TTC549 (cell line): Measurements from ENCODE around the gene CDHR4.
"Not testable (repeated sequence)": the region's sequence is repeated elsewhere in the genome, so short reads cannot be mapped to it uniquely, and the experiment has no call there.

Experiments used
- FAIRE-seq: peaks from 2 replicates; lab custom pipeline; 2012; peaks lifted over from hg19 to GRCh38; lab: Jason Lieb, UNC

The CDHR4 gene

DNA sequence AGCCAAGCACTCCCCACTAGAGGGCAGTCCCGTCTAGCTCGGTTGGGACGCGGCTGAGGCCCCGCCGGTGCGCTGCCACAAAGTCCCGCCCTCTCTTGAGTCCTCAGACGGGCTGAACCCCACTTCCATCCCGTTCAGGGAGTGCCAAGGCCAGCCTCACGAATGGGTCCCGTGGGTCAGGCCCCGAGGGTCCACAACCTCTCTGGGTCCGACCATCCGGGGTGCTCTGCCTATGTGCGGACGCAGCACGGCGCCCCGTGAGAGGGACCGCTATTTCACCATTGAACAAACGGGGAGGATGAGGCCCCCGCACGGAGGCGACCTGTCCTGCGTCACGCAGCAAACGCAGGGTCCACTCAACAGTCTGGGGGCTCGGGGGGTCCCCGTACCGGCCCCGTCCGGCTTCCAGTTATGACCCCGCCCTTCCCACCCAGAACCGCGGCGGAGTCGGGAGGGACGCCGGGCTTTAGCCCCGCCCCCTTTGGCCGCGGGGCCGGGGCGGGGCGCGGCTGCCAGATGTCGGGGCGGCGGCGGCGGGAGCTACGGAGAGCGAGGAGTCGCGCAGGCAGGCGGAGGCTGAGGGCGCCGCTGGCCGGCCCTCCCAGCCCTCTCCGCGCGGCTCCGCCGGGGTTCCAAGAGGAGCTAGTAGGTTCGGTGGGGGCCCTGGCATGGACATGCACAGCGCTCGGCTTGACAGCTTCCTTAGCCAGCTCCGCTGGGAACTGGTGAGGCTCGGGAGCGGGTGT, 3.2 kb upstream of the CDHR4 start, which contains the start of gene INKA1:
INKA1 (plus strand) TSS at position 543 of the 746 bp plus-strand sequence; CDS start at position 675, 132 bp downstream.
- FAIRE-seq, result no peak

DNA sequence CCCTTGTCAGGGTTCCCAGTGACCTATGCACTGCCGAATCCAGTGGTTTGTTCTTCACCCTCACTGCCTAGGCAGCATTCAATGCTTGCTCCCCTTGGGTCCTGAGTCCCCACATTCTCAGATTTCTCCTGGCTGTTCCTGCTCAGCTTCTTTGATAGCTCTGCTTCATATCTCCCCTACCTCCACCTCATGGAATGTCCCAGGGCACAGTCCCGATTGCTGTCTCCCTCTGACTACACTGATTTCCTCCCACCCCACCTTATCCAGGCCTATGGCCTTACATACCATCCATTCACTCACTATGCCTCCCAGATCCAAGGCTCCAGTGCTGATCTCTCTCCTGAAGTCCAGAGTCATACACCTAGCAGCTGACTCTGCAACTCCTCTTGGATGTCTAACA, 1.5 kb upstream of the CDHR4 start:
- FAIRE-seq, result no peak

DNA sequence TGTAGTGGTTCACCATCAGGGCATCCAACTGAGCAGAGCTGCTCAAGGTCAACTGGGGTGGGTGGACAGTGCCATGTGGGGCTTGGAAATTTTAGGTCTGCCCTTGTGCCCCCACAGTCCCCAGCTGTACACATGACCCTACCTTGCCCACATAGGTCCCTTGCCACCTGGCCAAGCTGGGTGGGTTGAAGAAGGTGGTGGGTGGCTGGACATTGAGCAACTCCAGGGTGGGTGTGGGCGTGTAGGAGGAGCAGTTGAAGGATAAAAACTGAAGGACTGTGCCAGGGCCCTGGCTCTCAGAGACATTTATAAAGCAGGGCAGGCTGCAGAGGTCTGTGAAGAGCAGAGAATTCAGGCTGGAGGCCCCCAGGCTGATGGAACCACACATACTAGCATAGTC, 568 bp downstream of the CDHR4 start:
- FAIRE-seq, result no peak

DNA sequence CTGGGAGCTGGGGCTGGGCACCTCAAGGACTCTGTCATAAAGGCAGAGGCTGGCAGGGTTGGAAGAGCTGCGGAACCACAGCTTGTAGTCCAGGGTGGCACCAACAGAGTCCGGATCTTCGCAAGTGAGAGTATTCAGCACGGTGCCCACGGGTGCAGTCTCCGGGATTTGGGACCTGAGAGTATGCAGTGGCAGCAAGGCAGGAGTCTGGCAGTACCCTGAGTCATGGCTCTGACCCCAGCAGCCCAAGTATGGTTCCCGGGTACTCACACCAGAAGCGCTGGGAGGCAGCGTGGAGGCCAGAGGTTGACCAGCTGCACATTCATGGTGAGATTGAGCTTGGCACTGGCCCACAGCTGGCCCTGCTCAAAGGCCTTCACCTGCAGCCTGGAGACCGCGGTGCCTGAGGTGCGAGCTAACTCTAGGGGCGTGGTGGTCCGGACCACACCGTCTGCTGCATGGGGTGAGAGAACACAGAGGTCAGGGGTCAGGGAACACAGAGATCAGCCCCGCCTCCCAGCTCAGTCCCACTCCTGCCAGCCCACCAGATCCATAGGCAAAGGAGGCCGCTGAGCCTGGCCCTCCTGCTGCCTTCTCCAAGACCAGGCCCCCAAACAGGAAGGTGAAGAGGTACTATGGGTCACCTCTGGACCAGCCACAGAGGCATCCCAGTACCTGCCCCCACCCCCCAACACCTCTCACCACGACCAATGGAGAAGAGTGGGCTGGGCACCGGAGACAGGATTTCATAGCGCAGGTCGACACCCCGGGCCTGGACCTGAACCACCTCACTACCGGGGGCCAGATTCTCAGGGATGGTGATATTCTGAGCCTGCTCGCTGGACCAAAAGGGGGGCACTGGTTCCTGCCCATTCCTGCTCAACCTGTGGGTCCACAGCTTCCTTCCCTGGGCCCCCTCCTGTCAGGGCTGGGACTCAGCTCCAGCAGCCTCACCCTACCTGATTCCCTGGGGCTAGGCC, 4.5 kb downstream of the CDHR4 start:
- no peak for FAIRE-seq

DNA sequence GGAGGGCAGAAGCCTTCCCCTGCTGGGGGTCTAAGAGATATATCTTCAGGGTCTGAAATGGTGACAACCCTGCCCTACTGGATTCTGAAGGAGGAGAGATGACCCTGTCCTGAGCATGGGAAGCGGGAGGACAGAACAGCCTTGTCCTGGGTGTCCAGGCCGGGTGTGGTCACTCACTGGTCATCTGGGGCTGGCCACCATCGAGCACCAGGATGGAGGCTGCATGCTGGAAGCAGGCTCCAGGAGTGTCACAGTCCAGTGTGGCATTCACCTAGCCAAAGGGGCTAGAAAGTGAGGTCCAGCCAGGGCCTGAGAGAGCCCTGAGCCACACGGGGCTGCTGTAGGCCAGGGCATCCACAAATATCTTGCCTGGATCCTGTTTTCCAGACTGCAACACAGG, 5.2 kb downstream of the CDHR4 start:
- FAIRE-seq, result no peak

DNA sequence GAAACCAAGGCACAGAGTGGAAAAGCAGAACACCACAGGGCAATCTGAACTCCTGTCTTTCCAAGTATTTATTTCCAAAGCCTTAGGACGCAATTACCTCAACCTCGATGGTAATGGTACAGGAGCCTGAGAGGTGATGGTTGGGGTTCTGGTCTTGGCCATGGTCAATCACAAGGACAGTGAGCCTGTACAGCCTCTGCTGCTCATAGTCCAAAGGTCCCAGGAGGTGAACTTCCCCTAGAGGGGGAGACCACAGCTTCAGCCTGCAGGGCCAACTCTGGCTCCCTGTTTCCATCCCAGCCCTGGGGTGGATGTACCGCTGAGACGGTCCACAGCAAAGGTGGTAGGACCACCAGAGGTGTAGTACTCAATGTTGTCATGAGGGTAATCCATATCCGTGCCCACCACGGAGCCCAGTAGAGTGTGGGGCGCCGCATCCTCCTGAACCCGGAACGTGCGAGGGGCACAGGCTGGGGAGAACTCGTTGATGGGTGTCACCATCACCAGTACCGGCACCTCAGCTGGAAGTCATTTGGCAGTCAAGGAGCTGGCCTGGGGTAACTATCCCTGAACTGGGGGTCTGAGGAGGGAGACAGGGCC, 6.1 kb downstream of the CDHR4 start:
- no peak for FAIRE-seq

DNA sequence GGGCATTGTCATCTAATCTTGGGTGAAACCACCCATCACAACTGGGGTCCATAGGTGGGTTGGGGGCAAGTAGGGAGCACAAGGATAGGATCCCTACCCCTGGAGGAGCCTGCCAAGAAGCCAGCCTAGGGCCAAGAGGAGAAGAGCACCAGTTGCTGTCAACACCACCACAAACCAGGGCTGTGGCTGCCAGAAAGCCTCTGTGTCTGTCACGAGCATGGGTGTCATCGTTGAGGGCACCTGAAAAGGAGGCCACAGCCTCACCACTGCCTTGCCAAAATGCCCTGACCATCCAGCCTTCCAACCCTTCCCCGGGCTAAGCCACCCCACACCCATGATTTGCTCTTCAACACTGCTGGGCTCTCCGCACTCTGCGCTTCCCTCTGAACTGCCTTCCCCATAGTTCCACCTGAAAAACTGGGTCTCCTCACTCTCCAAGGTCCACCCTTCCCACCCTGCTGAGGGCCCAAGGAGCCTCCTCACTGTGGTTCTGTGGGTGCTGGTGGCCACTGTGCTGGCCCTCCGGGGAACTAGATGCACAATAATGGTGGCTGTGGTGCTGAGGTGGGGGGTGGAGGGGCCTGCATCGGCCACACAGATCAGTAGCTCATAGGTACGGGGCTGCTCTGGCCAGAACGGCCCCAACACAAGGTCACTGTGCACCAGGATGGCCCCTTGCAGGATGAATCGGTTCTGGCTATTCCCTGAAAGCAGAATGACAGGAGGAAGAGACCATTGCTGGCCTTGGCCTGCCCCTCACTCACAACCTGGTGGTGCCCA, 7.1 kb downstream of the CDHR4 start:
- FAIRE-seq, result no peak

DNA sequence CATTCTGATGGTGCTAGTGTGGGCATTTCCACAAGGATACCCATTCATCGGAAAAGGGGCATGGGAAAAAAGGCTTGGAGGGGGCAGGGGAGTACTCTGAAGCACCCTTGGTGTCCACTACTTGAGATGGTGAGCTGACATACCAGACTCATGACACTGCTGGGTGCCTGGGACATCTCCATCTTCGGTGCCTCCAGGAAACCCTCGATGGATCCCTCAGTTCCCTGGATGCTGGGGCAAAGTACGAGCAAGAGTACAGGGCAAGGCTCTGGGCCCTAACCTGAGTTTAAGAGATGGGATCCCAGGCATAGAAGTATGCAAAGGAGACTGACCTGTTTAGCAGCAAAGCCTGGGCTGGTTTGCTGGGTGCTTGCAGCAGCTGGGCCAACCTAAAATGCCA, 8.1 kb downstream of the CDHR4 start:
- FAIRE-seq, result no peak

DNA sequence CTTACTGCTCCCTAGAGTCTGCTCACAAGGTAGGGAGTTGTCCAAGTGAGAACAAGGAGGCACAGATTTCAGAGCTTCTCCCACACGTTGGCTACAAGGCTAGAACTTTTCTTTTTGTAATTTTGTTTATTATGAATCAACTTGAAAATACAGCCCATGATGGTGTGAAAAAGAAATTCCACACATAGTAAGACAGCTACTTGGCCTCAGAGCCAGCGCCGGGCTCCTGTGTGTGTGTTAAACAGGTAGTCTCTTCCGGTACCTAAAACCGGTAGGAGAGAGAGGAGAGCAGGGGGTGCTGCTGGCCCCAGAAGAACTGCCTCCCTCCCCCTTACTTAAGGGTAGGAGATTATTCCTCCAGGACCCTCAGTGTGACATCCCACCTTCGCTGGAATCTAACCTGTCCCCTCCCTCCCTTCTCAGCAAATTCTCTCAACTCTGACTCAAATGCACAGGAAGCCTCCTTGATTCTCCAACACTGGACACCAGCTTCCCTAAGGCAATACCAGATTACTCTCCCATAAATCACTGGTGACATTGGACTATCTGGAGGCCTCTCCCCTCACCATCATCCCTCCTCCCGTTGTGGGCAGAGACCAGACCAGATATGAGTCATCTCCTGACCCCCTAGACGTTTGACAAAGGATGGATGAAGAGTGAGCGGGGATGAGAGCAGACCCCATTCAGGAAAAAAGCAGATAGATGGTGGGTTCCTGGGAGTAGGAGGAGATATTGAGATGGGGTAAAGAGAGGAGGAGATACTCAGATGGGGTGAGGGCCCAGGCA, 8.9 kb downstream of the CDHR4 start:
- FAIRE-seq, result no peak

DNA sequence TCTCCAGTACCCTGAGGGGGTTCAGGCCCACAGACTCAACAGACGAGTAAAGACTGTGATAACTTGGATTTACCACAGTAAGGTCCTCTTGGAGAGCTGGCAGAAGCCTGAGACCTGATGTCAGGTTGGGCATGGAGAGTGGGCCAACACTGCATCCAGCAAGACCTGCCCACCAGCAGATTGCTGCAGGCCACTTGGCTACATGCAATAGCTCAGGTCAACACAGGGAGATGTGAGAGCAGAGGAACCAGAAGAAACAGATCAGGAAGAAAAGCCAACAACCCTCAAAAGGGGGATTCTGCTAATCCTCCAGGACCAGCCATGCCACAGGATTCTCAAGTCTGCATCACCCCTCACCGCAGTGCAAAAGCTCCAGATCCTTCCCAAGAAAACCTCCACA, 11.6 kb downstream of the CDHR4 start:
- FAIRE-seq, result no peak

DNA sequence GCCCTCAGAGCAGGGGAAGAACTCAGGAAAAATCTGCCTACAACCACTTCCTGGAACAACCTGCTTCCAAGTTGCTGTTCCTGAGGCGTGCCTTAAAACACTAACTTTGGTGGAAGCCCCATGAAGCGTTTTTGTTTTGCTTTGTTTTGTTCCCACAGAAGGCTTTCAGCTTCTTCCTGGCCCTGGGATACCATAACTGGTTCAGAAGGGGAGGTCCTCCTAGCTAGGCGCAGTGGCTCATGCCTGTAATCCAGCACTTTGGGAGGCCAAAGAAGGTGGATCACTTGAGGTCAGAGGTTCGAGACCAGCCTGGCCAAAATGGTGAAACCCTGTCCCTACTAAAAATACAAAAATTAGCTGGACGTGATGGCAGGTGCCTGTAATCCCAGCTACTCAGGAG, 12.1 kb downstream of the CDHR4 start:
- no peak for FAIRE-seq

DNA sequence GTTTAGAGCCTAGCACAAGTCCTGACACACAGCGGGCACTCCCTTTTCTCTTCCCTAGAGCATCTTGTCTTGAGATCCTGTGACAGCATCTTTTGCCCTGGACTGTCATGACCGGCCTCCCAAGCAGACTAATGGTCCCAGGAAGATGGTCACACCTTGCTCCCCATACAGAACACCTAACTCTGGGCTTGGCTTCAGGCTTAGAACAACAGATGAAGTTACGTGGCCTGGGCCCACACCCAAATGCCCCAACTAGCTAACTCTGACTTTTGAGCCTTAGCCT, 12.6 kb downstream of the CDHR4 start:
- no peak for FAIRE-seq

DNA sequence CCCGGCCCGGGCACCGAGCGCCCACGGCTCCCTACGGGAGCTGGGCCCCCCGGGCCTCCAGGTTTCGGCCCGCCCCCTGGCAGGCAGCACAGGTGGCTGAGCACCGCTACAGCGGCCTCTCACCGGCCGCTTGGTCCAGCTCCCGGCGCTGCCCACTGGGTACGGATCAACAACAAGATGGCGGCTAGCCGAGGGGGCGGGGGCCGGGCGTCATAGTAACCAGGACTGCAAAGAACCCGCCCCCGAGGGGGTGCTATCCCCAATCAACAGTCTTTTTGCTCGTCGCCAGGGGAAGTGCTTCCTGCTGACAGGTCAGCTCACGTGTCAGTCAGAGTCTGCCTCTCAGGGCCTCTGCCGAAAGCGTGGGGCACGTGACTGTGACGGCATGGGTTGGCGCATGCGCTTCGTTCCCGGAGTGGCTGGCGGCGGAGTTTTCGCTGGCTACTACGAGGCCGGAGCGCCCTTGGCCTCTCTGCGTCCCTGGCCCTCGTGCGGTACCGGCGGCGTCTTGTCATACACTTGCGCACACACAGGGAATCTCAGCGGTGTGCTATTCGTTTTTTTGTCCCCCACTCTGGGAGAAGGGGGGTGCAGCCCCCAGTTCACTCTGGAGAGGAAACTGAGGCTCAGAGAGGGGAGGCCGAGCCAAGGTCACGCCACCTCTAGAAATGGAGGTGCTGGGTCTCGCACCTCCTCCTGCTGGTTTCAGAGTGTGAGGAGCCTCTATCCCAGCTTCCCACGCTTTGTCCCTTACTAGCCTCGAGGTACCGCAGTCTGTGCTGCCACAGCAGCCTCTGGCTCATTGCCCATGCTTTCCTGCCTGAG, 13.1 kb downstream of the CDHR4 start, which contains the start of gene IP6K1:
IP6K1 (minus strand) TSS at position 186 of the 825 bp plus-strand sequence. CDS start 38,502 bp downstream, outside the sequence.
- peak; percentile 94 for FAIRE-seq

DNA sequence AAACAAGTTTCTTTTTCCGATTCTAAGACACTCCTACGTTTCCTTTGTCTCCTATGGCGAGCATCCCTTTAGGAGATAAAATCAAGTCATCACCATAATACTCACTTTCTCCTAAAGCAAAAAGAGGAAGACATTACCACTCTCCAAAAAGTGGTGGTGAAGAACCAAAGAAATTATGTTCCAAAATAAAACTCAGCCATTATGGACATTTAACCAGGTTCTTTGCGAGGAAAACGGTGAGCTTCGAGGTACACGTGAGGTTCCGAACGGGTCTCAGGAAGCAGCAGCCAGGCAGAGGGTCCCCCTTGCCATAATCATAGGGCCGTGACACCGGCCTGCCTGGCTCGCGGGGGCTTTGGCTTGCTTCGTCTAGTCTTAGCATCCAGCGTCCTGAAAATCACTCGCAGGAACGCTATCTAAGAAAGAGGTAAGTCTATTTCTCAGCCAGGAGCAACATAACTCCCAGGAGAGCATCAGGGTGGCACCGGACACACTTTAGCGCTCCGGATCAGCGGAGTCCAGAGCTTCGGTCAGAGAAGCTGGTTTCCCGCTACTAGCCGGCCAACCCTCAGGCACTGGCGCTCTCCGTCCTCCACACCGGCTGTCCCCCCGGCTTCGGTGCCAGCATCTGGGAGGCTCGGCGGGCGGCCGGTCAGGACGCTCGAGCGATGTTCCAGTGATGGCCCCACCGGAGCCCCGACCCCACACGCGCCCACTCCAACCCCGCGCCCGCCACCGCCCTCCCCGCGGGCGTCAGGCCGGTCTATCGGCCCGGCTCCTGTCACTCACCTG, 13.9 kb downstream of the CDHR4 start:
- no peak for FAIRE-seq

DNA sequence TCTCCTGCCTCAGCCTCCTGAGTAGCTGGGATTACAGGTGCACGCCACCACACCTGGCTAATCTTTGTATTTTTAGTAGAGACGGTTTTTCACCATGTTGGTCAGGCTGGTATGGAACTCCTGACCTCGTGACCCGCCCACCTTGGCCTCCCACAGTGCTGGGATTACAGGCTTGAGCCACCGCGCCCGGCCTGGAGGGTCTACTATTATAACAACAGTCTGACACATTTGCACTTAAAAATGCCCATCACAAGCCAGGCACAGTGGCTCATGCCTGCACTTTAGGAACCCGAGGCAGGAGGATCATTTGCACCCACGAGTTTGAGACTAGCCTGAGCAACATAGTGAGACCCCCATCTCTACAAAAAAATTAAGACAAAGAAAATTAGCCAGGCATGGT, 17.4 kb downstream of the CDHR4 start:
- FAIRE-seq, result not testable (repeated sequence)

DNA sequence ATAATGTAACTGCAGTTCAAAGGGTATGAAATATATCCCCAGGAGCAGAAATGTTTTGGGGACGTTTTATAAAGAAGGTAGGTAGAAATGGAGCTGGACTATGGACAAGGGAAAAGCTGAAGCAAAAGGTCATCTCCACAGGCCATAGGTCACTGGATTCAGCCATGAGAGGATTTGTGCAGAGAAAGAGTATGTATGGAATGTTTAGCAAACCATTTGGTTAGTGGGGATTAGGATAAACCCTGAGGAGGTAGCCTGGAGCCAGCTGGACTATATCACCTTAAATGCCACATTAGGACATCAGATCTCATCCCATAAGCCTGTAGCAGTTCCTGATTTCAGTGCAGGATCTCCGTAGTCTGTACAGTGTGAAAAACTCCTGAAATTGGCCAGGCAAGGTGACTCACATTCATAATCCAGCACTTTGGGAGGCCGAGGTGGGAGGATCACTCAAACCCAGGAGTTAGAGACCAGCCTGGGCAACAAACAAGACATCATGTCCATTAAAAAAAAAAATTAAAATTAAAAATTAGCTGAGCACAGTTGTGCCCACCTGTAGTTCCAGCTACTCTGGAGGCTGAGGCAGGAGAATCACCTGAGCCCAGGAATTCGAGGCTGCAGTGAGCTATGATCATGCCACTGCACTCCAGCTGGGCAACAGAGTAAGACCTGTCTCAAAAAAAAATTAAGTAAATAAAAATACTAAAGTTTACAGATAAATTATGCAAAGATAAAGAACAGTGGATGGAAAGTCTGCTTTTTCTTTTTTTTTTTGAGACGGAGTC, 18.1 kb downstream of the CDHR4 start:
- FAIRE-seq, result no peak

DNA sequence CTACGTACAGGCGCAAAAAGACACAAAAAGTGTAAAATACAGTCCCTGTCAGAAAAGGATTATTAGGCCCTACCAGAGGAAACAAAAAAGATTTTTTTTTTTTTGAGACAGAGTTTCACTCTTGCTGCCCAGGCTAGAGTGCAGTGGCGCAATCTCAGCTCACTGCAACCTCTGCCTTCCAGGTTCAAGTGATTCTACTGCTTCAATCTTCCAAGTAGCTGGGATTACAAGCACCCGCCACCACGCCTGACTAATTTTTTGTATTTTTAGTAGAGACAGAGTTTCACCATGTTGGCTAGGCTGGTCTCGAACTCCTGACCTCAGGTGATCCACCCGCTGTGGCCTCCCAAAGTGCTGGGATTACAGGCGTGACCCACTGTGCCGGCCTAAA, 18.7 kb downstream of the CDHR4 start:
- not testable (repeated sequence) for FAIRE-seq

DNA sequence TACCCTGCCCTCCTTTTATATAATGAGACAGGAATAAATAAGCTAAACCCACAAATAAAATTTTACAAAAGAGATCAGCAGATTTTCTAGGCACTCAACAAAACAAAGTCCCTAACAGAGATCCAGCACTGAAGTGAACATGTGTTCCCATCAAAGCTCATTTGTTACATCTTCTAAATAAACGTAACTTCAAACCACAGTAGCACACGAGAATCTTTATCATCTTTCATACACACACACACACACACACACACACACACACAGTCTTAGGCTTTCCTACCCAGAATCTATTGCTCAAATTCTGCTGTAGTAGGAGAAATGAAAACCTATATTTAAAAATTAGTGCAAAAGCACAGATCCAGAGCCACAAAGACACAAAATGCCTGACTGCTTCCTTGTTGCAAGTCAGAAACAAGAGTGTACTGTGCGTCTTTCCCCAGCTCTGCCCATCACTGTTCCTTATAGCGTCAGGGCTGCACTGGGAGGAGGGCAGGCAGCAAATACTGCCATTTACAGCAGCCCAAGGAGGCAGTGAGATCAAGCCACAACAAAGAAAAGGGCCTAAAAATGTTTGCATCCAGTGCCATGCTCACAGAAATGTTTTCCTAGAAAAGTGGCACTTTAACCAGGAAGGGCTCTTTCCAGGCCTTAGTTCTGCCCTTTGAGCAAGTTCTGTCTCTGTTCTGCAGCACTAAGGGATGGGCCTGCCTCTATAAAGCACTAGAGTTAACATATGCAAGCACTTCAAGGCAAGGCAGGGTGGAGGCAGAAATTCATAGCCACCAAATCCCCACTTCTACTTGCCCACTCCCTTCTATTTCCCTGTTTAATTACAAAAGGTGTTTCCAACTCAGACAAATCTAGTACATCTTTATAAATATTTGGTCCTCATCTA, 19.3 kb downstream of the CDHR4 start:
- no peak for FAIRE-seq
